Activated T-cell treated with anti-CD3 and anti-CD28 coated beads, Interleukin-2, amount 50 U/mL, for 4 hours (primary cell): ENCODE results near the gene ODF2. TPM values are rescaled to one million over a fixed set of nuclear protein-coding genes. Genes with fewer than 3 reads are reported as not detected.
"Not testable (repeated sequence)": the region's sequence is repeated elsewhere in the genome, so short reads cannot be mapped to it uniquely, and the experiment has no call there.

Experiments used
- ATAC-seq, 2 donors: fragments of 200-7000 bp; cut with Tn5 transposase; one replicate each; pipeline ENCODE4 v1.10.0; 2021
- DNase-seq: peaks from one replicate; pipeline ENCODE4 v3.0.0-alpha.2; 2020
- H3K27me3 Mint-ChIP-seq: one replicate; pipeline ENCODE4 v1.8.0; 2021; ENCODE audit warnings: low read depth, mixed read lengths
- H3K36me3 Mint-ChIP-seq: one replicate; pipeline ENCODE4 v1.8.0; 2022; ENCODE audit warnings: mixed read lengths; ENCODE audit not compliant: insufficient read depth
- H3K4me1 Mint-ChIP-seq: one replicate; pipeline ENCODE4 v1.8.0; 2021; ENCODE audit warnings: low read depth, mixed read lengths
- H3K4me3 Mint-ChIP-seq: one replicate; pipeline ENCODE4 v1.8.0; 2021; ENCODE audit warnings: mild to moderate bottlenecking, moderate library complexity, mixed read lengths
- H3K9me3 Mint-ChIP-seq: one replicate; pipeline ENCODE4 v1.8.0; 2021; ENCODE audit warnings: mixed read lengths
- total RNA-seq, 3 donors: library from RNA; stranded (reverse); gene quantifications; one replicate each; pipeline ENCODE4 v1.2.1, GENCODE V29; 2021

ODF2 gene
- total RNA-seq, 3 donors from 2014 or later, result 54.1 to 58.5 (median 56.0) TPM

DNA sequence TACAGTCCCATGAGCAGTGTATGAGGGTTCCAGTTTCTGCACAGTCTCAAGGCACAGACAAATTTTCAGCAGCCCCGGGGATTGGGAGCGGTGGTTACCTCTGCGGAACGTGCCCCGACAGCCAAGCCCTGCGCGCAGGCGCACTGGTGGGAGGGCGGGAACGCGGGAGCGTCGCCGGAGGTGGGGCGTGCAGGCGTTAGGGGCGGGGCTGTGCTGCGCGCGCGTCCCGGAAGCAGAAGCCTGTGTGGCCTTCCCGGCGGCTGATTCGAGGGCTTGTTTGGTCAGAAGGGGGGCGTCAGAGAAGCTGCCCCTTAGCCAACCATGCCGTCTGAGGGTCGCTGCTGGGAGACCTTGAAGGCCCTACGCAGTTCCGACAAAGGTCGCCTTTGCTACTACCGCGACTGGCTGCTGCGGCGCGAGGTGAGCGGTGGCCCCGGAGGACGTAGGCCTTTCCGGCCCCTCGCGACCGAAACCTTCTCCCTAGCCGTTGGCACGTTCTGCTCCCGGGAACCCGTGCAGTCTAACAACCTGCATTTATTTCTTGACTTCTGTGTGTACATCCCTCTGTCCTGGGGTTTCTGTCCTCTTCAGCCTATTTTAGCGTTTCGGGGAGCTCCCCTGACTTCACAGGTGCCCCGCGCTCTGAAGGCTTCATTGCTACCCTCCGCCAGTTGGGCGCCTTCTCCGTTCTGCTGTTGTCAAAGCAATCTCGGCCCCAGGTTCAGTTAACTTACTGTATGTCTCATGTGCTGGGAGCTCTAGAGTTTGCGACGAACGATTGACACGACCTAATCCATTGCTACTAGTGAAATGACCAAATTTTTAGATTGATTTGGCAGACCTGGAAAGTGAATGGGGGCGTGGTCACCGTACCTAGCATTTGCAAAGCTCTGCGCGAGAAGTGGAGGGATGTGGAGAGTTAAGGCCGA is 48.9 kb downstream of the ODF2 start, which contains the start of gene GLE1:
GLE1 (plus strand) TSS at position 235 of the 929 bp plus-strand sequence; CDS start at position 322, 87 bp downstream.
- ATAC-seq (peak; percentile 95 to 96), DNase-seq (peak; percentile 97)
- peak within 1 kb of the TSS; percentile 99 for H3K4me3 Mint-ChIP-seq
- H3K4me1 Mint-ChIP-seq, result peaks cover 26% of the 10 kb centered on the region
- no peaks in the 10 kb centered on the region for H3K9me3 Mint-ChIP-seq
- no peaks in the 10 kb centered on the region for H3K27me3 Mint-ChIP-seq
- H3K36me3 Mint-ChIP-seq, result peaks cover 19% of the 10 kb centered on the region

DNA sequence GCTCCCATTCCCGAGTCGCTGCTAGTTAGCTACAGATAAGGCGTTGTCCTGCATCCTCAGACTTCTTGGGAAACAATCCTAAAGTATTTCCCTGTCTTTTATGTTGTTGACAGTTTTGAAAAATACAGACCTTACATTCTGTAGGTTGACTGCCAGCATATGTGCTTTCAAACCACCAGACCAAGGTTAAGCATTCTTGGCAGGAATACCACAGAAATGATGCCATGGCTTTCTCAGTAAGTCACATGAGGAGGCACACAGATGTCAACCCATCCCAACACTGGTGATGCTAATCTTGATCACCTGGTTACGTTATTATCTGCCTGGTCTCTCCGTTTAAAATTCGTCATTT is 49.6 kb downstream of the ODF2 start:
- Mint-ChIP-seq H3K4me1 (peaks cover 26% of the 10 kb centered on the region), H3K36me3 (peaks cover 14% of the 10 kb centered on the region), H3K27me3 (no peaks in the 10 kb centered on the region), H3K9me3 (no peaks in the 10 kb centered on the region), H3K4me3 (peak overlapping the region; percentile 99)
- DNase-seq (no peak), ATAC-seq (no peak)

DNA sequence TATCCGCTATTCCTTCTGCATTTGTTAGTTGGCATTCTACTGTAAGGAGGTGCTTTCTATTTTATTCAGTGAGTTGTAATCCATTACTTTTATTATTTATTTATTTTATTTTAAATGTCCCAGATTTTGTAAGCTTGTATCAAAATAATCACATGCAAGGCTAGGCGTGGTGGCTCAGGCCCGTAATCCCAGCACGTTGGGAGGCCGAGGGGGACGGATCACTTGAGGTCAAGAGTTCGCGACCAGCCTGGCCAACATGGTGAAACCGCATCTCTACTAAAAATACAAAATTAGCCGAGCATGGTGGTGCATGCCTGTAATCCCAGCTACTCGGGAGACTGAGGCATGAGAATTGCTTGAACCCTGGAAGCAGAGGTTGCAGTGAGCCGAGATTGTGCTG is 50.1 kb downstream of the ODF2 start:
- Mint-ChIP-seq H3K4me3 (peak overlapping the region; percentile 99), H3K4me1 (peaks cover 26% of the 10 kb centered on the region)
- H3K9me3 Mint-ChIP-seq, DNase-seq, H3K27me3 Mint-ChIP-seq, H3K36me3 Mint-ChIP-seq, ATAC-seq: not testable (repeated sequence)

DNA sequence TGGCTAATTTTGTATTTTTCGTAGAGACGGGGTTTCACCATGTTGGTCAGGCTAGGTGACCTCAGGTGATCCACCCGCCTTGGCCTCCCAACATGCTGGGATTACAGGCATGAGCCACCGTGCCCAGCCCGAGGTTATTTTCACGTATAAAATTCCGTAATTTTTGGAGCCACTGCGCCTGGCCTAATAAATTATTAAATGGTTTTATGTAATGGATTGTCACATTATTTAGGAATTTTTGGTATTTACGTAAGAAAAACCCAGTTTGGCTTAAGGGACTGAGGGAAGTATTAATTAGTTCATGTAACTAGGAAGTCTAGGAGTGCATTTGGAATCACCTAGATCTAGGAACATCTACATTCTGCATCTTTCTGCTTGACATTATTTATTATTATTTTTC is 57.0 kb downstream of the ODF2 start:
- no peaks in the 10 kb centered on the region for H3K9me3 Mint-ChIP-seq
- no peaks in the 10 kb centered on the region for H3K27me3 Mint-ChIP-seq
- DNase-seq, result no peak
- H3K36me3 Mint-ChIP-seq, result peaks cover 22% of the 10 kb centered on the region
- peaks cover 13% of the 10 kb centered on the region for H3K4me1 Mint-ChIP-seq
- H3K4me3 Mint-ChIP-seq, result no peak overlapping the region
- no peak for ATAC-seq

DNA sequence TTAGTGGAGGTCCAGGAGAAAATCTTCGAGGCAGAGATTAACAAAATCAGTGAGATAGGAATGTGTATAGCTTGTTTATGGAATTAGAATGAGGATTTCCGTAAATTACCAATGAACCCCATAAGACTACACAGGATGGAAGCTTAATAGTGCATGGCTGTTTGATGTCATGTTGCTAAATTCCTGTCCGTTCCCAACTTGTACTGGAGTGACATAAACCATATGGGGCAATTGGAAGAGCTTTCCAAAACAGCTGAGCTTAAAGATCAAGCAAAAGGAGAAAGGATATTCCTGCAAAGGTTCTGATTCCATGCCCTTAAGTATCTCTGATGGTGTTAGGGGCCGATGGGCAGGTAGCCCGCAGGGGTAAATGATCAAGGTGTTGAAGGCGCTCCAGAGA is 66.2 kb downstream of the ODF2 start:
- DNase-seq (no peak), ATAC-seq (no peak)
- peaks cover 34% of the 10 kb centered on the region for H3K36me3 Mint-ChIP-seq
- H3K9me3 Mint-ChIP-seq, result no peaks in the 10 kb centered on the region
- no peaks in the 10 kb centered on the region for H3K27me3 Mint-ChIP-seq
- H3K4me3 Mint-ChIP-seq, result no peak overlapping the region
- H3K4me1 Mint-ChIP-seq, result no peaks in the 10 kb centered on the region

DNA sequence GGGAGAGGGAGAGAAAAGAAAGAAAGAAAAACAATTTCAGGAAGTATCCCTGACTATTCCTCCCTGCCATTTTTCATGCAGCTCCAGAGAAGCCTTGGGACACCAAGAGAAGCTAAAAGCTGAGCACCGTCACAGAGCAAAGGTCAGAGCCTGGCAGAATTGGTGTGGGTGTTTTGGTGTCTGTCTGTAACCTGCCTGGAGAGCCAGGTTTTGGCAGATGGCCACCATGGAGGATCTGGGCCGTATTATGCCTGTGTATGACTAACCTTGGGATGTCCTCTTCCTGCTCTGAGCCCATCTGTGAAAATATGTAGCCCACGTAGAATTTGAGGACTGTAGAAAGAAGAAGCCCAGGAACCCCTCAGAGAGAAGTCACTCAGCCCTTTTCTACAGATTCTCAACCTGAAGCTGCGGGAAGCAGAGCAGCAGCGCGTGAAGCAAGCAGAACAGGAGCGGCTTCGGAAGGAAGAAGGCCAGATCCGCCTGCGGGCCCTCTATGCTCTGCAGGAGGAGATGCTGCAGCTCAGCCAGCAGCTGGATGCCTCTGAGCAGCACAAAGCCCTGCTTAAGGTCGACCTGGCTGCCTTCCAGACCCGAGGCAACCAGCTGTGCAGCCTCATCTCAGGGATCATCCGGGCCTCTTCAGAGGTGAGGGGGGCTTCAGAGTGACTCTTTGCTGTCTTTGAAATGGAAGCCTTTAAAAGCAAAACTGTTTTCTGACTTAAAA is 67.6 kb downstream of the ODF2 start:
- Mint-ChIP-seq H3K4me1 (no peaks in the 10 kb centered on the region), H3K36me3 (peaks cover 26% of the 10 kb centered on the region), H3K9me3 (no peaks in the 10 kb centered on the region), H3K4me3 (no peak overlapping the region), H3K27me3 (no peaks in the 10 kb centered on the region)
- DNase-seq, result no peak
- ATAC-seq, result no peak

DNA sequence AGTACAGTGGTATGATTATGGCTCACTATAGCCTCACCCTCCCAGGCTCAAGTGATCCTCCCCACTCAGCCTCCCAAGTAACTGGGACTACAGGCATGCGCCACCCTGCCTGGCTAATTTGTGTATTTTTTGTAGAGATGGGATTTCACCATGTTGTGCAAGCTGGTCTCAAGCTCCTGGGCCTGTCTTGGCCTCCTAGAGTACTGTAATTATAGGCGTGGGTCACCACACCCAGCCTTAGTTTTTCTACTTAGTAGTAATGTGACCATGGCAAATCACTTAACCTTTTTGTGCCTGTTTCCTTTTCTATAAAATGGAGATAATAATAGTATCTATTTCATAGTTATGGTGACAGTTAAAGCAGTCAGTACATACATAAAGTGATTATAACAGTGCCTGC is 70.9 kb downstream of the ODF2 start:
- DNase-seq (no peak), ATAC-seq (no peak)
- Mint-ChIP-seq H3K27me3 (no peaks in the 10 kb centered on the region), H3K36me3 (peaks cover 25% of the 10 kb centered on the region), H3K4me1 (no peaks in the 10 kb centered on the region), H3K4me3 (no peak overlapping the region), H3K9me3 (no peaks in the 10 kb centered on the region)

DNA sequence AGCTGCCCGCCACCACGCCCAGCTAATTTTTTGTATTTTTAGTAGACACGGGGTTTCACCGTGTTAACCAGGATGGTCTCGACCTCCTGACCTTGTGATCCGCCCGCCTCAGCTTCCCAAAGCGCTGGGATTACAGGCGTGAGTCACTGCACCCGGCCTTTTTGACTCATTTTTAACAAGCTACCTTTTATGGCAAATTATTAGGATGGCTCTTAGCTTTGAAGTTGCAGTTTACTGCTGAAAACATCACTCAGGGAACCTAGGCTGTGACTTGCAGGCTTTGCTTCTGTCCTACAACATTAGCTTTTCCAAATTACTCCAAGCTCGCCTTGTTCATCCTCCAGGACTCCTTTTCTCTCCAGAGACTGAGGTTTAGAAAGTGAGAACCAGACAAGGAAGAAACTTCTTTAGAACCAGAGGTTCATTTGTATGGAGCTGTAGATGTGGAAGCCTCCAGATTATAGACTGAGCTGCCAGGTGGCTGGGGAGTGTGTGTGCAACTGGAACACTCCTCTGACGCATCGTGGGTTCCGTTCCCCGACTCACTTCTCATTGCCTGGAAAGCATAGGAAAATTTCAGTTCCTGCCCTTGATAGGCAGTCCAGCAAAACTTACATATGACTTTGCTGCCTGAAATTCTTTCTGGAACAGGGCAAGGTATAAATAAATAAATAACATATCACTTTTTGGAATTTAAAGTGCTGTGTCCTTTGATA is 72.8 kb downstream of the ODF2 start:
- no peaks in the 10 kb centered on the region for H3K9me3 Mint-ChIP-seq
- ATAC-seq, result no peak
- no peak for DNase-seq
- H3K27me3 Mint-ChIP-seq, result no peaks in the 10 kb centered on the region
- no peak overlapping the region for H3K4me3 Mint-ChIP-seq
- no peaks in the 10 kb centered on the region for H3K4me1 Mint-ChIP-seq
- H3K36me3 Mint-ChIP-seq, result peaks cover 21% of the 10 kb centered on the region

DNA sequence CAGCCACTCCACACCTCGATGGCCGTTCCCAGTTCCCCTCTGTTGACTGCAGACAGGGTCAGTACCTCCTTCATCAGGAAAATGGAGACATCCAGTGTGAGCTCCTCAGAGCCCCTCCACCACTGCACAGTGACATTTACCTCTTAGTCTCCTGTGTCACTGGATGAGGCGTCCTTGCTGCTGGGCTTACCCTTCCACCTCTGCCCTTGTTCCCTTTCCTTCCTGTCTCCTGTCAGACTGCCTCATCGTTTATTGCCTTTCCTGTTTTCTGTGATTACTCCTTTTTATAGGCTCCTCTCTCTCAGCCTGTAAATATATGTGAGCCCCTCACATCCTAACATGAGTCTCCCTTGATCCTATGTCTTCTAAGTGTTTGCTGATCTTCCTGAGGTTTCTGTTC is 73.4 kb downstream of the ODF2 start:
- peaks cover 25% of the 10 kb centered on the region for H3K36me3 Mint-ChIP-seq
- H3K9me3 Mint-ChIP-seq, result no peaks in the 10 kb centered on the region
- DNase-seq (no peak), ATAC-seq (no peak)
- H3K27me3 Mint-ChIP-seq, result no peaks in the 10 kb centered on the region
- H3K4me1 Mint-ChIP-seq, result no peaks in the 10 kb centered on the region
- H3K4me3 Mint-ChIP-seq, result no peak overlapping the region

DNA sequence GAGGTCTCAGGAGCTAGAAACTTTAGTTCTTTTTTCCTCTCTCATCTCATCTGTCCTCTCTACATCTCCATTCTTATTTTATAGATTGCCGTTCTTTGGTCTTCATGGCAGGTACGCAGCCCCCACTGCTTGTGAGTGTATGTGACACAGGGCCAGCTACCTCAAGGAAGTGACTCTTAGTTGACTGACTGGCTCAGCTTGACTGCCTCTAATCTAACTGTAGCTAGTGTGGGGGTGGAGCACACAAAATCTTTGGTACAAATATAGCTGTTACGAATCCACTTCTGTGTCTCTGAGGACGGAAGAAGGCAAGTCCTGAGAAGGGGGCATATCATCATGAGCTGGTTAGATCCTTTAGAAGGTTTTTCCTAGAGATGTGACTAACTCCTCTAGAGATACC is 76.8 kb downstream of the ODF2 start:
- ATAC-seq, result no peak
- no peaks in the 10 kb centered on the region for H3K9me3 Mint-ChIP-seq
- H3K36me3 Mint-ChIP-seq, result peaks cover 29% of the 10 kb centered on the region
- H3K27me3 Mint-ChIP-seq, result no peaks in the 10 kb centered on the region
- H3K4me3 Mint-ChIP-seq, result no peak overlapping the region
- DNase-seq, result no peak
- H3K4me1 Mint-ChIP-seq, result no peaks in the 10 kb centered on the region

DNA sequence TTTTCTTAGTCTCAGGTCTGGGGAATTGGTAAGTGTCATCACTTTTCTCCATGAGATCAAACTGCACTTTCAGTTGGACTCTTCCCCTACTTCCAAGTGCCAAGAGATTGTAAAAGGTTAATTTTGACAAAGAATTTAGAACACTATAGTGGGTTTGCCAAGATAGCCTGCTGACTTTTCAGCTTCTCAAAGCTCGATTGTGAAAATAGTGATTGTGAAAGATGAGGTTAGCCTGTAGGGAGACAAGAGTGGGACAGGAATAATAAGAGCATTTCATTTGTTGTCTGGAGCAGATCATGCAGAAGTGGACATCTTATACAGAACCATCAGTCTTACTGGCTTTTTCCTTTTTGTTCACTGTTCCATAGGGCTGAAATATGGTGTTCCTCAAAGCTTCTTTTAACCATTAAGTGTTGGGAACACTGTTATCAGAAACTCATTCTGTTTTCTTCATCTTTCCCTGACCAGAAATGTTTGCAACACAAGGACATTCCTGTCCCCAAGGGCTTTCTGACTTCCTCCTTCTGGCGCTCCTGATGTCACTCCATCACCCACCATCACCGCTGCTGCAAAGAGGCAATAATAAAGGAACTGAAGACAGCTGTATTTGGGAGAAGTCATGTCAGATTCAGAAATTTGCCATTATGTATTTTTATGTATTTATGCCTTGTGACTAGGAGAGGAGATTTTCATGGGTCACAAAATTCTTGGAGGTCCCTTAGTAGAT is 85.0 kb downstream of the ODF2 start:
- Mint-ChIP-seq H3K4me3 (no peak overlapping the region), H3K27me3 (no peaks in the 10 kb centered on the region), H3K4me1 (peaks cover 5% of the 10 kb centered on the region), H3K36me3 (peaks cover 46% of the 10 kb centered on the region), H3K9me3 (no peaks in the 10 kb centered on the region)
- ATAC-seq (no peak), DNase-seq (no peak)

DNA sequence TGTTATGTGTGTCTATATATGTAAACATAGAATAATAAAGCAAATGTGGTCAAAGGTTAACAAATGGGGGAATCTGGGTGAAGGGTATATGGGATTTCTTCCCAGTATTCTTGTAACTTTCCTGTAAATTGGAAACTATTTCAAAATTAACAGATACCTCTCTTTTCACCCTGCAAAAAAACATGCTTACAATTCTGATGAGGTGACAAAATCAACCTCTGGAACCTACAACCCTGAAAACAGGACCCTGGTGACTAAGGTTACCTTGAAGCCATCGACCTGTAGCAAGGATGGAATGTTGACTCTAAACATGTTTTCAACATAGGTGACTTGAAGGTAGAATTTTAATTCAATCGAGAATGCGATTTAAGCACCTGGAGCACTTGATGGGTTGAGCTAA is 90.7 kb downstream of the ODF2 start:
- peaks cover 22% of the 10 kb centered on the region for H3K4me1 Mint-ChIP-seq
- H3K9me3 Mint-ChIP-seq, result no peaks in the 10 kb centered on the region
- DNase-seq, result no peak
- peaks cover 10% of the 10 kb centered on the region for H3K36me3 Mint-ChIP-seq
- no peak overlapping the region for H3K4me3 Mint-ChIP-seq
- H3K27me3 Mint-ChIP-seq, result no peaks in the 10 kb centered on the region
- ATAC-seq, result no peak

DNA sequence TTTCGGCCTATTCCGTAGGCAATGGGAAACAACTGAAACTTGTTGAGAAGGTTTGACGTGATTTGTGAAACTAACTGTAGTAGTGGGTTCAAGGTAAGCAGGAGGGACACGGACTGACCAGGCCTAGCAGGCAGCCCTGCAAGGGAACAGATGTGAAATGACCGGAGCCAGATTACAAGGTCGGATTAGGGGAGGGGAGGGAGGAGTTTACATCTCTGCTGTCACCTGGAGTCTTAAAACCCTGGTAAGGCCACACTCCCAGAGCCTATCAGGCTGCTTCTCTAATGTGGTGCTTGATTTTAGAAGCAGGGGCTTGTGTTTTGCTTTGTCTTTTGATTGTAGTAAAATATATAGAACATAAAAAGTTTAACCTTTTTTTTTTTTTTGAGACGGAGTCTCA is 93.1 kb downstream of the ODF2 start:
- no peaks in the 10 kb centered on the region for H3K9me3 Mint-ChIP-seq
- no peak overlapping the region for H3K4me3 Mint-ChIP-seq
- ATAC-seq (no peak), DNase-seq (no peak)
- peaks cover 27% of the 10 kb centered on the region for H3K4me1 Mint-ChIP-seq
- no peaks in the 10 kb centered on the region for H3K27me3 Mint-ChIP-seq
- H3K36me3 Mint-ChIP-seq, result no peaks in the 10 kb centered on the region

DNA sequence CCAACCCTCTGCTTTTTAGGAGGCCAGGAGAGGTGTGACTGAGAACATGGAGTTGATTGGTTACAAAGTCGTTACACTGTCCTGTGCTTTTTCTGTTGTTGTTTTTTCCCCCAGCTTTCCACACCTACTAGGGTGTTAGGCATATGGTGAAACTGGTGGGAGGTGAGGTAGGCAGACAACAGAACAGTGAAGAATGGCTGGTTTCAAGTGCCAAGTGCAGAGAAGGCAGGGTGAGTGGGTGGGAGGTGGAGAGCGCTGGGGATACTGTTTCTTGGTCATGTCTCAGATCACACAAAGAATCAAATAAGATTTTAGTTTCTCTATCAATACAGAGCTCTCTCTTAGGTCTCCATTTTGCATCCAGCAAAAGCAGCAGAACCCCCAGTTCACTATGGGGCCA is 94.4 kb downstream of the ODF2 start:
- Mint-ChIP-seq H3K27me3 (no peaks in the 10 kb centered on the region), H3K9me3 (no peaks in the 10 kb centered on the region), H3K4me3 (peak overlapping the region; percentile 52), H3K36me3 (no peaks in the 10 kb centered on the region), H3K4me1 (peaks cover 27% of the 10 kb centered on the region)
- ATAC-seq (peak; percentile 32 to 33), DNase-seq (no peak)
